ENCODE results near the gene DNAAF5.
"Not testable (repeated sequence)": the region's sequence is repeated elsewhere in the genome, so short reads cannot be mapped to it uniquely, and the experiment has no call there.

DNAAF5 gene

GRCh38 chr7:730501-731439 is 4.3 kb downstream of the DNAAF5 start:
- DNase-seq: no peak

GRCh38 chr7:731440-732085 is 5.1 kb downstream of the DNAAF5 start:
- DNase-seq: no peak

- no peak for DNase-seq
These were observed 5.6 kb downstream of the DNAAF5 start for GRCh38 chr7:732094-732541.

GRCh38 chr7:732556-732955 is 6.1 kb downstream of the DNAAF5 start:
- DNase-seq: no peak

GRCh38 chr7:734214-734613 is 7.7 kb downstream of the DNAAF5 start:
- no peak for DNase-seq

GRCh38 chr7:734808-735207 is 8.3 kb downstream of the DNAAF5 start:
- no peak for DNase-seq

- no peak for DNase-seq
These were observed 11.7 kb downstream of the DNAAF5 start for GRCh38 chr7:738241-738640.

GRCh38 chr7:738723-739454 is 12.4 kb downstream of the DNAAF5 start:
- no peak for DNase-seq

GRCh38 chr7:739455-739982 is 13.0 kb downstream of the DNAAF5 start:
- DNase-seq: no peak

GRCh38 chr7:739983-740942 is 13.8 kb downstream of the DNAAF5 start:
- DNase-seq: no peak

- DNase-seq: no peak
These were observed 14.7 kb downstream of the DNAAF5 start for GRCh38 chr7:741191-741671.

- no peak for DNase-seq
These were observed 15.4 kb downstream of the DNAAF5 start for GRCh38 chr7:741850-742249.

GRCh38 chr7:742791-743190 is 16.3 kb downstream of the DNAAF5 start:
- no peak for DNase-seq

GRCh38 chr7:743341-744127 is 17.0 kb downstream of the DNAAF5 start:
- DNase-seq: not testable (repeated sequence)

- DNase-seq: not testable (repeated sequence)
These were observed 17.6 kb downstream of the DNAAF5 start for GRCh38 chr7:744128-744520.

- no peak for DNase-seq
These were observed 18.4 kb downstream of the DNAAF5 start for GRCh38 chr7:744854-745430.

- no peak for DNase-seq
These were observed 19.1 kb downstream of the DNAAF5 start for GRCh38 chr7:745431-746154.

- DNase-seq: no peak
These were observed 19.9 kb downstream of the DNAAF5 start for GRCh38 chr7:746155-747061.

- no peak for DNase-seq
These were observed 20.7 kb downstream of the DNAAF5 start for GRCh38 chr7:747186-747585.

All from NCI-H1417 treated with DMSO at 0.1 percent for 48 hours (cell line).